Upper lobe of left lung (tissue), 6 donors: ENCODE measurements around the gene KCNQ4. TPM values are rescaled to one million over a fixed set of nuclear protein-coding genes. Genes with fewer than 3 reads are reported as not detected.

Experiments
- ATAC-seq, 2 donors: fragments of 200-7000 bp; cut with Tn5 transposase; one replicate each; pipeline ENCODE4 v1.9.1; 2022; ENCODE audit warnings: mild to moderate bottlenecking in 2 of 2, moderate library complexity in 2 of 2; ENCODE audit not compliant: low FRiP score in 2 of 2
- DNase-seq, 2 donors: peaks; one replicate each; pipeline ENCODE4 v3.0.0-alpha.2; 2019 to 2020
- H3K27ac ChIP-seq, 4 donors: fragments of 200-600 bp; sonication (generic); one replicate each; pipeline ENCODE4 v1.5.1; 2016 to 2019
- H3K27me3 ChIP-seq, 4 donors: fragments of 200-600 bp; sonication (generic); one replicate each; pipeline ENCODE4 v1.5.1; 2017 to 2019
- H3K36me3 ChIP-seq, 4 donors: fragments of 200-600 bp; sonication (generic); one replicate each; pipeline ENCODE4 v1.5.1; 2016 to 2019
- H3K4me1 ChIP-seq, 4 donors: fragments of 200-600 bp; sonication (generic); one replicate each; pipeline ENCODE4 v1.5.1; 2018 to 2019
- H3K4me3 ChIP-seq, 4 donors: fragments of 200-600 bp; sonication (generic); one replicate each; pipeline ENCODE4 v1.5.1; 2017 to 2019; ENCODE audit warnings: mild to moderate bottlenecking in 2 of 4, moderate library complexity in 1 of 4
- H3K9me3 ChIP-seq, 4 donors: fragments of 200-600 bp; sonication (generic); one replicate each; pipeline ENCODE4 v1.5.1; 2018 to 2019
- CTCF ChIP-seq, 6 experiments: fragments of 450-650 bp in 4 of 6; fragments of 200-600 bp in 2 of 6; sonication (generic) in 2 of 6; IDR thresholded peaks; one replicate each; pipeline ENCODE4 v1.5.1; 2016 to 2019; ENCODE audit warnings: antibody characterized with exemption in 6 of 6
- EP300 ChIP-seq, 4 donors: sonication (generic); formaldehyde crosslinking; IDR thresholded peaks; one replicate each; pipeline ENCODE4 v1.5.1; 2017; ENCODE audit warnings: antibody characterized with exemption in 4 of 4, control low read depth in 2 of 4
- POLR2A ChIP-seq, 4 donors: fragments of 450-650 bp; IDR thresholded peaks; one replicate each; pipeline ENCODE4 v1.5.1; 2016 to 2017; ENCODE audit warnings: antibody characterized with exemption in 4 of 4, mild to moderate bottlenecking in 2 of 4
- POLR2AphosphoS5 ChIP-seq, 2 donors: sonication (generic); formaldehyde crosslinking; IDR thresholded peaks; one replicate each; pipeline ENCODE4 v1.5.1; 2017; ENCODE audit warnings: antibody characterized with exemption in 2 of 2
- WGBS, 2 donors: methylation state at CpG; one replicate each; pipeline ENCODE4 v1.1.5; 2017 to 2018; 5-methylcytosine and 5-hydroxymethylcytosine counted together
- total RNA-seq, 6 donors: library from RNA; depleted of rRNA in 4 of 6; stranded (reverse); fragments of >200 nt in 4 of 6; gene quantifications; one replicate each; pipeline versions ENCODE4 v1.1.0 to v1.2.1, GENCODE V29; 2016 to 2021
- donor health status: DM: no; HTN: no; CAD: no; lungs with moderate emphysema.
- donor health status: DM: no; HTN: yes; CAD: no; lungs with severe emphysema.

The KCNQ4 gene
- total RNA-seq, 6 donors from 2014 or later = 0.44 to 0.89 (median 0.60) TPM; not detected in 1

DNA sequence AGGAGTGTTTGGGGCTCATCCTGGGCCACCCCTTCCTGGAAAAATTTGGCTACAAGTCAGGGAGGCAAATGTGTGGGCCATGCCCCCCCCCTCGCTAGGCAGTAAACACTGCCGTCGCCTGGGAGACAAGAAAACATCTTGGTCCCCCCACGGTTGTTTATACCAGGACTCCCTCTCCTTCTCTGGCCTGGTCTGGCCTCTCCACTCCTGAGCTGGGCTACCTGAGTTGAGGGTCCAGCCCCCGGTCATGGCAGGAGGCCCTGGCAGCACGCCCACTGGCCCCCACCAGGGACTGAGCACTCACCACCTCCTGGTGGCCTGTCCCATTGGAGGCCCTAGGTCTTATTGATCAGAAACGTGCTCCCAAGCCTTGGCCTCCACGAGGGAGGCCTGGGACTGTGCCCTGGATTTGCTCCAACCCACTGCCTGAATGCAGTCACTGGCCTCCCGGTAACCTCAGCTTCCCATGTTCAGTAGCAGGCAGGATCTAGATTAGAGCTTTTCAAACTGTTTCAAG lies 15.8 kb downstream of the KCNQ4 start:
- Histone ChIP-seq H3K4me3 (no peak overlapping the region), H3K27me3 (no peaks in the 10 kb centered on the region), H3K27ac (no peak overlapping the region), H3K9me3 (no peaks in the 10 kb centered on the region), H3K4me1 (peaks cover 10 to 21% (median 19%) of the 10 kb centered on the region in 4 donors), H3K36me3 (no peaks in the 10 kb centered on the region)
- DNase-seq (no peak), ATAC-seq (no peak)
- TF ChIP-seq POLR2A (IDR thresholded peaks at IDR 0.05) = no peak
- no peak for TF ChIP-seq EP300 (IDR thresholded peaks at IDR 0.05)
- 61 to 68% methylated on average over 4 to 8 of the region's 9 CpGs for WGBS, 2 donors

GRCh38 chr1:40801742-40802077 lies 18.1 kb downstream of the KCNQ4 start:
- no peaks in the 10 kb centered on the region for H3K36me3 ChIP-seq
- peaks cover 10 to 21% (median 19%) of the 10 kb centered on the region in 4 donors for H3K4me1 ChIP-seq
- H3K27ac ChIP-seq = peak overlapping the region; percentile 65 to 86 (median 80)
- no peaks in the 10 kb centered on the region for H3K9me3 ChIP-seq
- WGBS, 2 donors = 53 to 65% methylated on average over 2 to 3 of the region's 3 CpGs
- ATAC-seq = no peak
- TF ChIP-seq EP300 (IDR thresholded peaks at IDR 0.05) (no peak), POLR2AphosphoS5 (IDR thresholded peaks at IDR 0.05) (no peak), CTCF (IDR thresholded peaks at IDR 0.05) (no peak), POLR2A (IDR thresholded peaks at IDR 0.05) (no peak)
- no peaks in the 10 kb centered on the region for H3K27me3 ChIP-seq
- peak overlapping the region in 3 of 4 donors; percentile 44 to 60 (median 53) for H3K4me3 ChIP-seq
- no peak for DNase-seq

- ATAC-seq = peak; percentile 91 to 95
- Histone ChIP-seq H3K9me3 (no peaks in the 10 kb centered on the region), H3K4me1 (peaks cover 10 to 21% (median 18%) of the 10 kb centered on the region in 4 donors), H3K36me3 (no peaks in the 10 kb centered on the region), H3K27ac (peak overlapping the region; percentile 65 to 86 (median 80)), H3K27me3 (no peaks in the 10 kb centered on the region), H3K4me3 (peak overlapping the region; percentile 21 to 60 (median 48))
- DNase-seq = peak; percentile 94 to 96
- peak in 1 of 2 donors; percentile 34 for TF ChIP-seq POLR2AphosphoS5 (IDR thresholded peaks at IDR 0.05)
- no peak for TF ChIP-seq EP300 (IDR thresholded peaks at IDR 0.05)
- no peak for TF ChIP-seq POLR2A (IDR thresholded peaks at IDR 0.05)
- WGBS, 2 donors = 5 to 9% methylated on average over 6 to 42 of the region's 56 CpGs
Measured at GRCh38 chr1:40802078-40802741, 18.6 kb downstream of the KCNQ4 start.

- H3K27me3 ChIP-seq = no peaks in the 10 kb centered on the region
- H3K4me3 ChIP-seq = peak overlapping the region in 3 of 4 donors; percentile 44 to 60 (median 53)
- H3K36me3 ChIP-seq = no peaks in the 10 kb centered on the region
- ATAC-seq = no peak
- TF ChIP-seq EP300 (IDR thresholded peaks at IDR 0.05) (no peak), POLR2AphosphoS5 (IDR thresholded peaks at IDR 0.05) (no peak), CTCF (IDR thresholded peaks at IDR 0.05) (no peak), POLR2A (IDR thresholded peaks at IDR 0.05) (no peak)
- peak overlapping the region; percentile 65 to 86 (median 80) for H3K27ac ChIP-seq
- peaks cover 10 to 19% (median 14%) of the 10 kb centered on the region in 4 donors for H3K4me1 ChIP-seq
- no peak for DNase-seq
- no peaks in the 10 kb centered on the region for H3K9me3 ChIP-seq
- 43 to 48% methylated on average over 4 of the region's 4 CpGs for WGBS, 2 donors
Measured at GRCh38 chr1:40802742-40803113, 19.1 kb downstream of the KCNQ4 start.

- no peak for ATAC-seq
- WGBS, 2 donors = 93 to 97% methylated on average over 3 of the region's 3 CpGs
- Histone ChIP-seq H3K4me1 (peaks cover 10 to 19% (median 14%) of the 10 kb centered on the region in 4 donors), H3K4me3 (no peak overlapping the region), H3K9me3 (no peaks in the 10 kb centered on the region), H3K36me3 (no peaks in the 10 kb centered on the region), H3K27ac (peak overlapping the region in 3 of 4 donors; percentile 78 to 86 (median 82)), H3K27me3 (no peaks in the 10 kb centered on the region)
- no peak for DNase-seq
- no peak for TF ChIP-seq POLR2AphosphoS5 (IDR thresholded peaks at IDR 0.05)
- no peak for TF ChIP-seq POLR2A (IDR thresholded peaks at IDR 0.05)
- no peak for TF ChIP-seq EP300 (IDR thresholded peaks at IDR 0.05)
- no peak for TF ChIP-seq CTCF (IDR thresholded peaks at IDR 0.05)
Measured at GRCh38 chr1:40803447-40803846, 19.9 kb downstream of the KCNQ4 start.
